Stomach (tissue), 4 donors: ENCODE measurements around the gene DLEC1.

Source experiments
- POLR2A ChIP-seq, 4 donors: fragments of 450-650 bp; IDR thresholded peaks; one replicate each; pipeline ENCODE4 v1.6.1; 2016; ENCODE audit warnings: antibody characterized with exemption in 4 of 4, control low read depth in 2 of 4, mild to moderate bottlenecking in 1 of 4, moderate library complexity in 1 of 4
- POLR2AphosphoS5 ChIP-seq, 3 donors: sonication (generic); formaldehyde crosslinking; IDR thresholded peaks; one replicate each; pipeline ENCODE4 v1.6.1; 2016; ENCODE audit warnings: antibody characterized with exemption in 3 of 3
- TF ChIP-seq, protein P1 (sequence below), 7 experiments: fragments of 450-650 bp in 4 of 7; fragments of 200-600 bp in 3 of 7; sonication (generic) in 3 of 7; IDR thresholded peaks; one replicate each; pipeline ENCODE4 v1.5.1; 2016 to 2019; ENCODE audit warnings: antibody characterized with exemption in 7 of 7, control low read depth in 2 of 7, mild to moderate bottlenecking in 1 of 7

GRCh38 chr3:38047896-38048295, 8.9 kb downstream of the DLEC1 start:
- TF ChIP-seq, protein P1, sequence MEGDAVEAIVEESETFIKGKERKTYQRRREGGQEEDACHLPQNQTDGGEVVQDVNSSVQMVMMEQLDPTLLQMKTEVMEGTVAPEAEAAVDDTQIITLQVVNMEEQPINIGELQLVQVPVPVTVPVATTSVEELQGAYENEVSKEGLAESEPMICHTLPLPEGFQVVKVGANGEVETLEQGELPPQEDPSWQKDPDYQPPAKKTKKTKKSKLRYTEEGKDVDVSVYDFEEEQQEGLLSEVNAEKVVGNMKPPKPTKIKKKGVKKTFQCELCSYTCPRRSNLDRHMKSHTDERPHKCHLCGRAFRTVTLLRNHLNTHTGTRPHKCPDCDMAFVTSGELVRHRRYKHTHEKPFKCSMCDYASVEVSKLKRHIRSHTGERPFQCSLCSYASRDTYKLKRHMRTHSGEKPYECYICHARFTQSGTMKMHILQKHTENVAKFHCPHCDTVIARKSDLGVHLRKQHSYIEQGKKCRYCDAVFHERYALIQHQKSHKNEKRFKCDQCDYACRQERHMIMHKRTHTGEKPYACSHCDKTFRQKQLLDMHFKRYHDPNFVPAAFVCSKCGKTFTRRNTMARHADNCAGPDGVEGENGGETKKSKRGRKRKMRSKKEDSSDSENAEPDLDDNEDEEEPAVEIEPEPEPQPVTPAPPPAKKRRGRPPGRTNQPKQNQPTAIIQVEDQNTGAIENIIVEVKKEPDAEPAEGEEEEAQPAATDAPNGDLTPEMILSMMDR (IDR thresholded peaks at IDR 0.05), result no peak
- TF ChIP-seq POLR2AphosphoS5 (IDR thresholded peaks at IDR 0.05) (no peak), POLR2A (IDR thresholded peaks at IDR 0.05) (no peak)
